Measurements from ENCODE around the gene VTI1A. TPM values are rescaled to one million over a fixed set of nuclear protein-coding genes. Genes with fewer than 3 reads are reported as not detected.

VTI1A gene
- total and polyA plus RNA-seq, 9 donors = 8.8 to 23.5 (median 13.4) TPM

GRCh38 chr10:112421731-112422130 lies 25.3 kb upstream of the VTI1A start:
- Histone ChIP-seq H3K4me3 (ENCODE audit: low read length) (no peak overlapping the region), H3K27me3 (ENCODE audit: control insufficient read depth, insufficient read depth, low read length) (no peaks in the 10 kb centered on the region), H3K27ac (ENCODE audit: low read length) (no peak overlapping the region), H3K36me3 (ENCODE audit: control insufficient read depth, insufficient read depth, low read length) (no peaks in the 10 kb centered on the region), H3K4me1 (ENCODE audit: control insufficient read depth, insufficient read depth, low read length) (no peaks in the 10 kb centered on the region), H3K9me3 (replicated peaks; ENCODE audit: control insufficient read depth, low read depth, low read length) (no peaks in the 10 kb centered on the region)
- WGBS (ENCODE audit: insufficient coverage) = 70% methylated on average over 3 of the region's 3 CpGs
- DNase-seq = no peak

GRCh38 chr10:112424651-112425050 lies 22.4 kb upstream of the VTI1A start:
- WGBS (ENCODE audit: insufficient coverage) = no CpG with 5 or more reads among the region's 2 CpGs
- Histone ChIP-seq H3K36me3 (ENCODE audit: control insufficient read depth, insufficient read depth, low read length) (peaks cover 6% of the 10 kb centered on the region), H3K27me3 (ENCODE audit: control insufficient read depth, insufficient read depth, low read length) (no peaks in the 10 kb centered on the region), H3K4me3 (ENCODE audit: low read length) (no peak overlapping the region), H3K9me3 (replicated peaks; ENCODE audit: control insufficient read depth, low read depth, low read length) (no peaks in the 10 kb centered on the region), H3K4me1 (ENCODE audit: control insufficient read depth, insufficient read depth, low read length) (no peaks in the 10 kb centered on the region), H3K27ac (ENCODE audit: low read length) (no peak overlapping the region)
- DNase-seq = no peak

- H3K27me3 ChIP-seq (ENCODE audit: control insufficient read depth, insufficient read depth, low read length) = no peaks in the 10 kb centered on the region
- H3K4me3 ChIP-seq (ENCODE audit: low read length) = no peak overlapping the region
- no peak overlapping the region for H3K27ac ChIP-seq (ENCODE audit: low read length)
- no peaks in the 10 kb centered on the region for H3K4me1 ChIP-seq (ENCODE audit: control insufficient read depth, insufficient read depth, low read length)
- peaks cover 17% of the 10 kb centered on the region for H3K36me3 ChIP-seq (ENCODE audit: control insufficient read depth, insufficient read depth, low read length)
- DNase-seq = no peak
- WGBS (ENCODE audit: insufficient coverage) = no CpG with 5 or more reads among the region's 2 CpGs
- no peaks in the 10 kb centered on the region for H3K9me3 ChIP-seq (replicated peaks; ENCODE audit: control insufficient read depth, low read depth, low read length)
Observed at GRCh38 chr10:112426111-112426510, 20.9 kb upstream of the VTI1A start.

GRCh38 chr10:112429147-112429546 lies 17.9 kb upstream of the VTI1A start:
- WGBS (ENCODE audit: insufficient coverage) = 76% methylated on average over 3 of the region's 3 CpGs
- Histone ChIP-seq H3K27me3 (ENCODE audit: control insufficient read depth, insufficient read depth, low read length) (no peaks in the 10 kb centered on the region), H3K4me3 (ENCODE audit: low read length) (no peak overlapping the region), H3K36me3 (ENCODE audit: control insufficient read depth, insufficient read depth, low read length) (peaks cover 30% of the 10 kb centered on the region), H3K4me1 (ENCODE audit: control insufficient read depth, insufficient read depth, low read length) (no peaks in the 10 kb centered on the region), H3K27ac (ENCODE audit: low read length) (no peak overlapping the region), H3K9me3 (replicated peaks; ENCODE audit: control insufficient read depth, low read depth, low read length) (no peaks in the 10 kb centered on the region)
- no peak for DNase-seq

GRCh38 chr10:112429654-112430230 lies 17.3 kb upstream of the VTI1A start:
- Histone ChIP-seq H3K27ac (ENCODE audit: low read length) (no peak overlapping the region), H3K4me3 (ENCODE audit: low read length) (no peak overlapping the region), H3K36me3 (ENCODE audit: control insufficient read depth, insufficient read depth, low read length) (peaks cover 33% of the 10 kb centered on the region), H3K27me3 (ENCODE audit: control insufficient read depth, insufficient read depth, low read length) (no peaks in the 10 kb centered on the region), H3K4me1 (ENCODE audit: control insufficient read depth, insufficient read depth, low read length) (no peaks in the 10 kb centered on the region), H3K9me3 (replicated peaks; ENCODE audit: control insufficient read depth, low read depth, low read length) (no peaks in the 10 kb centered on the region)
- WGBS (ENCODE audit: insufficient coverage) = 100% methylated on average over 2 of the region's 15 CpGs
- no peak for DNase-seq

- WGBS (ENCODE audit: insufficient coverage) = no CpG with 5 or more reads among the region's 2 CpGs
- H3K4me1 ChIP-seq (ENCODE audit: control insufficient read depth, insufficient read depth, low read length) = no peaks in the 10 kb centered on the region
- no peak for DNase-seq
- no peak overlapping the region for H3K4me3 ChIP-seq (ENCODE audit: low read length)
- no peaks in the 10 kb centered on the region for H3K9me3 ChIP-seq (replicated peaks; ENCODE audit: control insufficient read depth, low read depth, low read length)
- H3K27ac ChIP-seq (ENCODE audit: low read length) = no peak overlapping the region
- no peaks in the 10 kb centered on the region for H3K27me3 ChIP-seq (ENCODE audit: control insufficient read depth, insufficient read depth, low read length)
- peaks cover 45% of the 10 kb centered on the region for H3K36me3 ChIP-seq (ENCODE audit: control insufficient read depth, insufficient read depth, low read length)
Observed at GRCh38 chr10:112433136-112433535, 13.9 kb upstream of the VTI1A start.

GRCh38 chr10:112434988-112435619 lies 11.9 kb upstream of the VTI1A start:
- no peaks in the 10 kb centered on the region for H3K4me1 ChIP-seq (ENCODE audit: control insufficient read depth, insufficient read depth, low read length)
- H3K9me3 ChIP-seq (replicated peaks; ENCODE audit: control insufficient read depth, low read depth, low read length) = no peaks in the 10 kb centered on the region
- peaks cover 37% of the 10 kb centered on the region for H3K36me3 ChIP-seq (ENCODE audit: control insufficient read depth, insufficient read depth, low read length)
- H3K4me3 ChIP-seq (ENCODE audit: low read length) = no peak overlapping the region
- no CpG with 5 or more reads among the region's 2 CpGs for WGBS (ENCODE audit: insufficient coverage)
- no peaks in the 10 kb centered on the region for H3K27me3 ChIP-seq (ENCODE audit: control insufficient read depth, insufficient read depth, low read length)
- DNase-seq = peak; percentile 43
- H3K27ac ChIP-seq (ENCODE audit: low read length) = no peak overlapping the region

- Histone ChIP-seq H3K9me3 (replicated peaks; ENCODE audit: control insufficient read depth, low read depth, low read length) (no peaks in the 10 kb centered on the region), H3K27me3 (ENCODE audit: control insufficient read depth, insufficient read depth, low read length) (no peaks in the 10 kb centered on the region), H3K4me1 (ENCODE audit: control insufficient read depth, insufficient read depth, low read length) (no peaks in the 10 kb centered on the region), H3K4me3 (ENCODE audit: low read length) (no peak overlapping the region), H3K27ac (ENCODE audit: low read length) (no peak overlapping the region), H3K36me3 (ENCODE audit: control insufficient read depth, insufficient read depth, low read length) (peaks cover 31% of the 10 kb centered on the region)
- no CpG with 5 or more reads among the region's 4 CpGs for WGBS (ENCODE audit: insufficient coverage)
- no peak for DNase-seq
Observed at GRCh38 chr10:112438356-112438755, 8.7 kb upstream of the VTI1A start.

- Histone ChIP-seq H3K4me3 (ENCODE audit: low read length) (no peak overlapping the region), H3K36me3 (ENCODE audit: control insufficient read depth, insufficient read depth, low read length) (peaks cover 27% of the 10 kb centered on the region), H3K4me1 (ENCODE audit: control insufficient read depth, insufficient read depth, low read length) (peaks cover 6% of the 10 kb centered on the region), H3K27me3 (ENCODE audit: control insufficient read depth, insufficient read depth, low read length) (no peaks in the 10 kb centered on the region), H3K27ac (ENCODE audit: low read length) (no peak overlapping the region), H3K9me3 (replicated peaks; ENCODE audit: control insufficient read depth, low read depth, low read length) (no peaks in the 10 kb centered on the region)
- WGBS (ENCODE audit: insufficient coverage) = no CpG with 5 or more reads among the region's 1 CpG
- DNase-seq = no peak
Observed at GRCh38 chr10:112441520-112441919, 5.5 kb upstream of the VTI1A start.

GRCh38 chr10:112442063-112442462 lies 5.0 kb upstream of the VTI1A start:
- H3K9me3 ChIP-seq (replicated peaks; ENCODE audit: control insufficient read depth, low read depth, low read length) = no peaks in the 10 kb centered on the region
- DNase-seq = no peak
- H3K27me3 ChIP-seq (ENCODE audit: control insufficient read depth, insufficient read depth, low read length) = no peaks in the 10 kb centered on the region
- WGBS (ENCODE audit: insufficient coverage) = no CpG with 5 or more reads among the region's 3 CpGs
- peaks cover 27% of the 10 kb centered on the region for H3K36me3 ChIP-seq (ENCODE audit: control insufficient read depth, insufficient read depth, low read length)
- no peak overlapping the region for H3K4me3 ChIP-seq (ENCODE audit: low read length)
- H3K4me1 ChIP-seq (ENCODE audit: control insufficient read depth, insufficient read depth, low read length) = peaks cover 6% of the 10 kb centered on the region
- no peak overlapping the region for H3K27ac ChIP-seq (ENCODE audit: low read length)
